OCI-LY1 (cell line): ENCODE data around the gene ADCYAP1R1.
A peak's percentile ranks its signal among the peaks of the same experiment; 100 is the strongest.

Source experiments
- H2AFZ ChIP-seq: fragments of 200-600 bp; sonication (generic), shearing (Covaris generic); 2 replicates; pipeline ENCODE4 v1.6.0; 2014; ENCODE audit warnings: antibody characterized with exemption, mild to moderate bottlenecking, low read length
- H3F3A ChIP-seq: fragments of 200-600 bp; sonication (generic), shearing (Covaris generic); 2 replicates; pipeline ENCODE4 v1.6.0; 2014; ENCODE audit warnings: mild to moderate bottlenecking, antibody characterized with exemption, low read length, moderate library complexity; ENCODE audit not compliant: insufficient read depth
- H3K27ac ChIP-seq: fragments of 200-600 bp; sonication (generic); 2 replicates; pipeline ENCODE4 v1.5.1; 2014; ENCODE audit warnings: low read length, mixed run types, mild to moderate bottlenecking, low read depth; ENCODE audit not compliant: poor library complexity, severe bottlenecking
- H3K27me3 ChIP-seq: fragments of 200-600 bp; sonication (generic); 2 replicates; pipeline ENCODE4 v1.6.0; 2014; ENCODE audit warnings: antibody characterized with exemption, mild to moderate bottlenecking, low read length, moderate library complexity; ENCODE audit not compliant: insufficient read depth
- H3K36me3 ChIP-seq: fragments of 200-600 bp; sonication (generic); 2 replicates; pipeline ENCODE4 v1.6.1; 2014; ENCODE audit warnings: mild to moderate bottlenecking, antibody characterized with exemption, low read length, moderate library complexity, mixed read lengths; ENCODE audit not compliant: insufficient read depth
- H3K4me1 ChIP-seq: fragments of 200-600 bp; sonication (generic); 2 replicates; pipeline ENCODE4 v1.5.1; 2014; ENCODE audit warnings: mild to moderate bottlenecking, low read length, moderate library complexity; ENCODE audit not compliant: insufficient read depth, severe bottlenecking
- H3K4me2 ChIP-seq: fragments of 200-600 bp; sonication (generic), shearing (Covaris generic); 2 replicates; pipeline ENCODE4 v1.6.1; 2014; ENCODE audit warnings: low read length
- H3K4me3 ChIP-seq: fragments of 200-600 bp; sonication (generic); 2 replicates; pipeline ENCODE4 v1.5.1; 2014; ENCODE audit warnings: low read length, low read depth, mild to moderate bottlenecking, mixed read lengths; ENCODE audit not compliant: poor library complexity, severe bottlenecking
- H3K79me2 ChIP-seq: fragments of 200-600 bp; shearing (Covaris generic); 2 replicates; pipeline ENCODE4 v1.6.1; 2016; ENCODE audit warnings: mixed run types, low read length, mixed read lengths; ENCODE audit not compliant: insufficient read depth
- H3K9ac ChIP-seq: fragments of 200-600 bp; sonication (generic), shearing (Covaris generic); 2 replicates; pipeline ENCODE4 v1.6.1; 2014; ENCODE audit warnings: mild to moderate bottlenecking, low read length, mixed read lengths
- H3K9me2 ChIP-seq: fragments of 200-600 bp; sonication (generic), shearing (Covaris generic); 2 replicates; pipeline ENCODE4 v1.6.1; 2014; ENCODE audit warnings: low read depth, mild to moderate bottlenecking, low read length, mixed read lengths
- H3K9me3 ChIP-seq: fragments of 200-600 bp; shearing (Covaris generic); 2 replicates; pipeline ENCODE4 v1.6.1; 2014; ENCODE audit warnings: low read length, mixed read lengths
- H4K20me1 ChIP-seq: fragments of 200-600 bp; sonication (generic), shearing (Covaris generic); 2 replicates; pipeline ENCODE4 v1.6.0; 2016; ENCODE audit warnings: mild to moderate bottlenecking, low read length; ENCODE audit not compliant: insufficient read depth
- CTCF ChIP-seq: fragments of 200-600 bp; sonication (generic), shearing (Covaris generic); IDR thresholded peaks from 2 replicates; pipeline ENCODE4 v1.5.1; 2017; ENCODE audit warnings: mild to moderate bottlenecking, antibody characterized with exemption, low read length, moderate library complexity, mixed read lengths
- EZH2 ChIP-seq: fragments of 200-600 bp; sonication (generic), shearing (Covaris generic); IDR thresholded peaks from 2 replicates; pipeline ENCODE4 v1.8.0; 2017; ENCODE audit warnings: borderline replicate concordance, mixed run types, mild to moderate bottlenecking, antibody characterized with exemption, low read length, moderate library complexity, mixed read lengths

ADCYAP1R1 gene

GRCh38 chr7:31137234-31137633 is 85.1 kb downstream of the ADCYAP1R1 start:
- H3K4me1 ChIP-seq: no peaks in the 10 kb centered on the region

GRCh38 chr7:31145339-31145738 is 93.2 kb downstream of the ADCYAP1R1 start:
- H3K4me2 ChIP-seq: no peak overlapping the region
- no peaks in the 10 kb centered on the region for H3K27me3 ChIP-seq
- H3K9ac ChIP-seq: no peak overlapping the region
- H3F3A ChIP-seq: no peaks in the 10 kb centered on the region
- H3K4me1 ChIP-seq: no peaks in the 10 kb centered on the region
- H3K9me2 ChIP-seq: no peaks in the 10 kb centered on the region
- no peak overlapping the region for H3K27ac ChIP-seq
- H3K36me3 ChIP-seq: no peaks in the 10 kb centered on the region
- TF ChIP-seq EZH2 (no peak), CTCF (peak; percentile 31; the same call in 1 of the 2 replicates)
- no peaks in the 10 kb centered on the region for H3K79me2 ChIP-seq
- H3K9me3 ChIP-seq: no peaks in the 10 kb centered on the region
- H3K4me3 ChIP-seq: no peak overlapping the region
- no peak overlapping the region for H2AFZ ChIP-seq
- H4K20me1 ChIP-seq: no peaks in the 10 kb centered on the region

More at GRCh38 chr7:31137234-31137633, 85.1 kb downstream of the ADCYAP1R1 start:
- H3K27ac ChIP-seq: no peak overlapping the region
- no peak overlapping the region for H3K9ac ChIP-seq
- no peaks in the 10 kb centered on the region for H3K27me3 ChIP-seq
- no peak overlapping the region for H3K4me2 ChIP-seq
- H3K79me2 ChIP-seq: no peaks in the 10 kb centered on the region
- no peaks in the 10 kb centered on the region for H4K20me1 ChIP-seq
- H3K9me2 ChIP-seq: no peaks in the 10 kb centered on the region
- TF ChIP-seq CTCF: no peak
- no peak overlapping the region for H3K4me3 ChIP-seq
- no peaks in the 10 kb centered on the region for H3F3A ChIP-seq
- H2AFZ ChIP-seq: no peak overlapping the region
- no peaks in the 10 kb centered on the region for H3K9me3 ChIP-seq
- H3K36me3 ChIP-seq: no peaks in the 10 kb centered on the region

- Histone ChIP-seq H3K27ac (no peak overlapping the region), H3K4me2 (no peak overlapping the region), H3K4me3 (no peak overlapping the region), H3K9me3 (no peaks in the 10 kb centered on the region), H3F3A (no peaks in the 10 kb centered on the region), H3K27me3 (no peaks in the 10 kb centered on the region), H4K20me1 (no peaks in the 10 kb centered on the region), H3K9me2 (no peaks in the 10 kb centered on the region), H3K4me1 (no peaks in the 10 kb centered on the region), H3K36me3 (no peaks in the 10 kb centered on the region), H3K79me2 (no peaks in the 10 kb centered on the region), H3K9ac (no peak overlapping the region), H2AFZ (no peak overlapping the region)
- TF ChIP-seq CTCF: no peak
- no peak for TF ChIP-seq EZH2
Observed at GRCh38 chr7:31146030-31146429, 93.9 kb downstream of the ADCYAP1R1 start.
